ENCODE data around the gene CLEC16A. TPM values are rescaled to one million over a fixed set of nuclear protein-coding genes. Genes with fewer than 3 reads are reported as not detected.
A peak's percentile ranks its signal among the peaks of the same experiment; 100 is the strongest.

CLEC16A gene
- total RNA-seq, 1 donor from 2014 or later, result 35.9 TPM

GRCh38 chr16:10931134-10931533 is 13.2 kb upstream of the CLEC16A start:
- H3K27ac Mint-ChIP-seq, result no peak overlapping the region
- H3K36me3 Mint-ChIP-seq (ENCODE audit: low read depth), result peaks cover 43% of the 10 kb centered on the region
- no peak overlapping the region for H3K4me3 Mint-ChIP-seq
- no peak for DNase-seq
- H3K4me1 Mint-ChIP-seq, result peaks cover 30% of the 10 kb centered on the region
- no peaks in the 10 kb centered on the region for H3K27me3 Mint-ChIP-seq
- intact Hi-C loops (cut with micrococcal nuclease), result no loop called here
- H3K9me3 Mint-ChIP-seq, result no peaks in the 10 kb centered on the region

DNA sequence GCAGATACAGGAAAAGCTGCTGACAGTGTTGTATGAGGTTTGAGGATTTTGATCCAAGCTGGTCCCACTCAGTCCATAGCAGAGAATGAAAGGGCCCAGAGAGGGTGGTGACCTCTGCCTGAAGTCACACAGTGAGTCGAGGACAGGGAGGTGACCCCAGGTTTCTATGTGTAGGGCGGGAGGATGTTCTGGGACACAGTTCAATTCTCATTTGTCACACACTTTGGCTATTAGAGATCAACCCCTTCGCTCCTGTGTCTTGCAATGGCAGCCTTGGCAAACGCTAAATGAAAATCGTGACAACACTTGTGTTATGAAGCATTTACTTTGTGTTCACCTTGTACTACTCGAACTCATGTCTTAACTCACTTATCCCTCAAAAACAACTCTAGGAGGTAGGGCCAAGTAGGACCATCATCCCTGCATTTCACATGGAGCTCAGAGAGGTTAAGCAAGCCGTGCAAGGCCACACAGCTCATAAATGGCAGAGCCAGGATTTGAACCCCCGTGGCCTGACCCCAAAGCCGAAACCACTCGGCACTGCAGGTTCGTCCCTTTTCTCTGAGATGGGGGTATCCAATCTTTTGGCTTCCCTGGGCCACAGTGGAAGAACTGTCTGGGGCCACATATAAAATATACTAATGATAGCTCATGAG is 12.3 kb upstream of the CLEC16A start:
- Mint-ChIP-seq H3K36me3 (ENCODE audit: low read depth) (peaks cover 46% of the 10 kb centered on the region), H3K4me1 (peaks cover 38% of the 10 kb centered on the region), H3K27me3 (no peaks in the 10 kb centered on the region), H3K4me3 (no peak overlapping the region), H3K27ac (no peak overlapping the region), H3K9me3 (no peaks in the 10 kb centered on the region)
- intact Hi-C loops (cut with micrococcal nuclease), result no loop called here
- no peak for DNase-seq

- intact Hi-C loops (cut with micrococcal nuclease), result no loop called here
- H3K9me3 Mint-ChIP-seq, result no peaks in the 10 kb centered on the region
- no peak overlapping the region for H3K27ac Mint-ChIP-seq
- H3K27me3 Mint-ChIP-seq, result no peaks in the 10 kb centered on the region
- H3K36me3 Mint-ChIP-seq (ENCODE audit: low read depth), result peaks cover 40% of the 10 kb centered on the region
- H3K4me1 Mint-ChIP-seq, result peaks cover 48% of the 10 kb centered on the region
- DNase-seq, result no peak
- no peak overlapping the region for H3K4me3 Mint-ChIP-seq
These were observed 11.2 kb upstream of the CLEC16A start for GRCh38 chr16:10932959-10933710.

GRCh38 chr16:10933865-10934264 is 10.5 kb upstream of the CLEC16A start:
- Mint-ChIP-seq H3K27me3 (no peaks in the 10 kb centered on the region), H3K9me3 (no peaks in the 10 kb centered on the region), H3K4me3 (no peak overlapping the region), H3K36me3 (ENCODE audit: low read depth) (peaks cover 46% of the 10 kb centered on the region), H3K4me1 (peaks cover 55% of the 10 kb centered on the region), H3K27ac (no peak overlapping the region)
- no peak for DNase-seq
- intact Hi-C loops (cut with micrococcal nuclease), result no loop called here

DNA sequence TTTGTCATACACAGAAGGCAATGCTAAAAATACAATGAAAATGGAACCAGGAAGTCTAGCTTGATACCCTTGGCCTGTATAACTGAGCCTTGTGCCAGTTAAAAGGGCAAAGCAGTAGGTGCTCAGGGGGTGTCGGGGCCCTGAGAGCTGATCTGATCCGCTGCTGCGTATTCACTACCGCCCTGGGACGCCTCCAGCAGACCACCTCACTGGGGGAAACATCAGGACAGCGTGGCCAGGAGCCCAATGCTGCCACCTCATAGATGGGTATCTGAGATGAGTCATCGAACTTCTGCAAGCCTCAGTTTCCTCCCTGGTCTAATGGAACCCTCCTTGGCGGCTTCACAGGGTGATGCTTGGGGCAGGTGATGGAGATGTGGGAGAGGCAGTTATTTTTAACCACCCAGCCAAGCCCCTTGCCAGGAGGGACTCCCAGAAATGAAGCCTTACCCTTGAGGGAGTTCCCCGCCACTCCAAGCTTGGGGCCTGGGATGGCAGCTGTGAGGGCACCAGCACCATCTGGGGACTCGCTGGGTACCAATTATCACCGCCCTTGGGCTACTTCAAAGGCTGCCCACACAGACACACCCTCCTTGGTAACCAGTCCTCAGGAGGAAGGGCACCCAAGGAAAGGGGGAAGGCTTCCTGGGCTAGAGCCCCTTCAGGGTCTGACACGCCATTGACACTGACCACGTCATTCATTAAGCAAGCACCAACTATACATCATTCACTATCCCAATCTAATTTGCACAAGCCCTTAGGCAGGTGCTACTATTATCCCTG is 9.8 kb upstream of the CLEC16A start:
- Mint-ChIP-seq H3K27ac (no peak overlapping the region), H3K4me1 (peaks cover 62% of the 10 kb centered on the region)
- intact Hi-C loops (cut with micrococcal nuclease), result no loop called here

DNA sequence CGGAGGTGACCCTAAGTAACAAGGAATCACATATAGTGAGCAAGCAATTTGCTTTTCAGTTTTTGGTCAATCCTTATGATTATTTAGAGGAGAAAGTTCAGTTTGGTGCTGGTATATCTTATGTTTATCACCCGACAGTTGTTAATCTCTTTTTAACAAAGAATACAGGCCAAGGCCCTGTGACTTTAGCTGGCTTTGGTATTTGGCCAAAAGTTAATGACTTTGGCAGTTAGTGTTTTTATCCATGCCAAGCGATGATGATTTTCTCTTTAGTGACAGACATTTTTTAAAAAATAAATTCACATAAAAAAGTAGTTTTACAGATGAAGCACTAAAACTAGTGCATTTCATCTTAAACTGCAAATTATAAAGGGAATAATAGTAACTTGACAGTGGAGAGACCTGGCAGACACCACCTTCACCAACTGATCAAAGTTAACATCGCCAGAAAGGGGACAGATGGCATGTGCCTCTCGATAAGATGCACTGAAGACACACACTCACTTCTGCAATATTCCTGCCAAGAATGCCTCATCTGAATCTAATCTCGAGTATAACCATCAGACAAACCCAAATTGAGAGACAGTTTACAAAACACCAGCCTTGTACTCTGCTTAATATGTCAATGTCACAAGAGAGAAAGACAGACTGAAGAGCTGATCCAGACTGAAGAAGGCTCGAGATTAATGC is 9.0 kb upstream of the CLEC16A start:
- Mint-ChIP-seq H3K27ac (no peak overlapping the region), H3K4me3 (no peak overlapping the region)
- intact Hi-C loops (cut with micrococcal nuclease), result no loop called here

More for the DNA sequence above, 9.8 kb upstream of the CLEC16A start:
- no peak overlapping the region for H3K4me3 Mint-ChIP-seq
- no peaks in the 10 kb centered on the region for H3K27me3 Mint-ChIP-seq
- H3K36me3 Mint-ChIP-seq (ENCODE audit: low read depth), result peaks cover 51% of the 10 kb centered on the region
- no peaks in the 10 kb centered on the region for H3K9me3 Mint-ChIP-seq
- no peak for DNase-seq

DNA sequence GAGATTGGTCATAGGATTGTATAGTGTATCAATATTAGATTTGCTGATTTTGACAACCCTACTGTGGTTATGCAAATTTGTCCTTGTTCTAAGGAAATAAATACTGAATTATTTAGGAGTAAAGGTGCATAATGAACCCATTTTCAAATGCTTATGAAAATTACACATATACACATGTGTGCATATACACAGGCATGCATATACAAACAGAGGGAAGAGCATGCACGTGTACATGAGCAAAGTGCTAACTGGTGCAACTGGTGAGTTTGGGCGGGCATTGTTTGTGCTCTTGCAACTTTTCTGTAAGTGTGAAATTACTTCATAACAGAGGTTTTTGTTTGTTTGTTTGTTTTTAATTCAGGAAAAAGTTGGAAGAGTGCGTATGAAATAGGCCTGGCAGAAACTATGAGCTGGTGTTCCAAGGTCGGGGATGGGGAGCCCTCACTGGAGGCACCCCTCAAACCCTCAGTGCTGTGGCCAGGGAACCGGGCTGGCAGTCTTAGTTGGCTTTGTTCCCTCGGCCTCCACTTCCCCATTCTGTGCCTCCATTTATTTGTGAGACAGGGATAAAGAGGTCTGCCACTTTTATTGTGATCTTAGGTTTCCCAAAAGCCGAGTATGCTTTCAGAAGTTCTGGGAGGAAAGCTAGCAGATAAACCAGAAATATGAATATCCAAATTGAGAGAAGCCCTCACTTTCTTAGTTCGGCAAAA is 7.9 kb upstream of the CLEC16A start:
- no peak for DNase-seq
- Mint-ChIP-seq H3K4me1 (peaks cover 73% of the 10 kb centered on the region), H3K36me3 (ENCODE audit: low read depth) (peaks cover 53% of the 10 kb centered on the region), H3K4me3 (peak overlapping the region; percentile 96), H3K9me3 (no peaks in the 10 kb centered on the region), H3K27ac (no peak overlapping the region), H3K27me3 (no peaks in the 10 kb centered on the region)
- intact Hi-C loops (cut with micrococcal nuclease), result no loop called here

More for the DNA sequence above, 9.0 kb upstream of the CLEC16A start:
- peaks cover 66% of the 10 kb centered on the region for H3K4me1 Mint-ChIP-seq
- DNase-seq, result no peak
- H3K9me3 Mint-ChIP-seq, result no peaks in the 10 kb centered on the region
- peaks cover 53% of the 10 kb centered on the region for H3K36me3 Mint-ChIP-seq (ENCODE audit: low read depth)
- H3K27me3 Mint-ChIP-seq, result no peaks in the 10 kb centered on the region

- intact Hi-C loops (cut with micrococcal nuclease), result no loop called here
- H3K27ac Mint-ChIP-seq, result peak overlapping the region; percentile 32
These were observed 7.1 kb upstream of the CLEC16A start for GRCh38 chr16:10937068-10937859.

GRCh38 chr16:10938321-10938720 is 6.0 kb upstream of the CLEC16A start:
- Mint-ChIP-seq H3K27ac (peak overlapping the region; percentile 60), H3K4me3 (peak overlapping the region; percentile 96), H3K4me1 (peaks cover 73% of the 10 kb centered on the region), H3K36me3 (ENCODE audit: low read depth) (peaks cover 47% of the 10 kb centered on the region), H3K9me3 (no peaks in the 10 kb centered on the region), H3K27me3 (no peaks in the 10 kb centered on the region)
- DNase-seq, result peak; percentile 79
- intact Hi-C loops (cut with micrococcal nuclease), result no loop called here

More at GRCh38 chr16:10937068-10937859, 7.1 kb upstream of the CLEC16A start:
- H3K4me1 Mint-ChIP-seq, result peaks cover 71% of the 10 kb centered on the region
- no peaks in the 10 kb centered on the region for H3K27me3 Mint-ChIP-seq
- no peaks in the 10 kb centered on the region for H3K9me3 Mint-ChIP-seq
- peak overlapping the region; percentile 96 for H3K4me3 Mint-ChIP-seq
- H3K36me3 Mint-ChIP-seq (ENCODE audit: low read depth), result peaks cover 52% of the 10 kb centered on the region
- peak; percentile 75 for DNase-seq

- intact Hi-C loops (cut with micrococcal nuclease), result no loop called here
- H3K4me3 Mint-ChIP-seq, result peak overlapping the region; percentile 96
- H3K4me1 Mint-ChIP-seq, result peaks cover 73% of the 10 kb centered on the region
- no peaks in the 10 kb centered on the region for H3K27me3 Mint-ChIP-seq
- no peaks in the 10 kb centered on the region for H3K9me3 Mint-ChIP-seq
- peak overlapping the region; percentile 60 for H3K27ac Mint-ChIP-seq
- no peak for DNase-seq
- peaks cover 43% of the 10 kb centered on the region for H3K36me3 Mint-ChIP-seq (ENCODE audit: low read depth)
These were observed 5.3 kb upstream of the CLEC16A start for GRCh38 chr16:10938796-10939648.

DNA sequence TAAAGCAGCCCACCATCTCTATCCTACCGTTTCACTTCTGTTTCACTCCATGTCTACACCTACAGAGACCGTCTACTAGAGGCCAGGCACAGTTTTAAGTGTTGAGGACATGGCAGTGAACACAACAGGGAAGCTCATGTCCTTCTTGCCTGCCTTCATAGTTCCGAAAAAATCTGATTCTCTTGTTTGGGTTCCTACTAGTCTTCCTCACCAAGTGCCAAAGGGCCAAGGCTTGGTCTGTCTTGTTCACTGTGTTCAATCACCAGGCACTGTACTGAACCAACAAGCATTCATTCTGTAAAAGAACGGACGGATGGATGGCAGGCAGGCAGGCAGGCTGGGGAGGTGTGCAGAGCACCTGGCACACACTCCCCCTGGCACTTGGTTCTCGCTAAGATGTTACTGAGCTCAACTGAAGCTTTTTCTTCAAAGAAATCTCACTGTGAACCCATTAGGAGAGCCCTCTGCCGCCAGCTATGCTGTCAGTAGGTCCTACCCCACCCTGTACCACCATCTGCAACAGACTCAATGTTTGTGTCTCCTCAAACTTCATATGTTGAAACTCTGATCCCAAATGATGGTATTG is 4.6 kb upstream of the CLEC16A start:
- Mint-ChIP-seq H3K9me3 (no peaks in the 10 kb centered on the region), H3K4me1 (peaks cover 71% of the 10 kb centered on the region), H3K27ac (peak overlapping the region; percentile 60), H3K4me3 (peak overlapping the region; percentile 96), H3K27me3 (no peaks in the 10 kb centered on the region), H3K36me3 (ENCODE audit: low read depth) (peaks cover 41% of the 10 kb centered on the region)
- intact Hi-C loops (cut with micrococcal nuclease), result loop anchor here (5.0 kb wide), 3 partner anchors 803 to 1143 kb away; partner anchors contain the start of genes GSPT1 and TXNDC11
- no peak for DNase-seq
